ENCODE results near the gene RAPGEF4. TPM values are rescaled to one million over a fixed set of nuclear protein-coding genes. Genes with fewer than 3 reads are reported as not detected.

Gene RAPGEF4
- total RNA-seq, 1 experiment from 2014 or later = 1.4 TPM

DNA sequence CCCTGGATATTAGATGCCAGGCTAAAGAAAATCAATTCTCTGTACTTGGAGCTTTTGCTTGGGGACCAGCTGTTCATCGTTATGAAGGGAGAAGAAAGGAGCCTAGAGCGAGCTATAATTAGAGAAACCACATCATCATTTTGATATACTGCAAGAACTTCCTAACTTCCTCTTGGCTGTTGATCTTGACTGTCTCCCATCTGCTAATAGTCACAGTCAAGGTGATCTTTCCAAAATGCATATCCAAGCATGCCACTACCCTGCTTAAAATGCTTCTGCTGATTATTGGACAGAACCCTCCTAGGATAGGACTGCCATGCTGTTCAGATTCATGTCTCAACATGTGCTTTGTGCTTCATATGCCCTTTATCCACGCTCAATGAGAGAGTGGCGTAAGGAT, 54.8 kb downstream of the RAPGEF4 start:
- Histone ChIP-seq H3K4me2 (ENCODE audit: insufficient read depth, insufficient read length, low read length) (no peak overlapping the region), H3K14ac (ENCODE audit: insufficient read depth, low read length) (no peak overlapping the region), H3K9ac (ENCODE audit: extremely low read depth, insufficient read length, low read length) (no peak overlapping the region), H2BK15ac (ENCODE audit: low read depth, low read length) (no peak overlapping the region), H3K23me2 (ENCODE audit: insufficient read length, low read depth, low read length, poor library complexity, severe bottlenecking) (no peaks in the 10 kb centered on the region), H2BK120ac (ENCODE audit: low read depth, low read length, poor library complexity, severe bottlenecking) (no peak overlapping the region), H3K23ac (ENCODE audit: insufficient read length, low read depth, low read length) (no peak overlapping the region), H2AK5ac (ENCODE audit: insufficient read length, low read length) (no peak overlapping the region), H3K4ac (ENCODE audit: low read depth, low read length) (no peak overlapping the region), H4K5ac (ENCODE audit: insufficient read length, low read depth, low read length) (no peak overlapping the region), H4K8ac (replicated peaks; ENCODE audit: insufficient read length, low read depth, low read length) (no peak overlapping the region), H4K20me1 (ENCODE audit: control insufficient read depth, insufficient read depth, insufficient read length) (no peaks in the 10 kb centered on the region), H2BK20ac (ENCODE audit: low read depth, low read length, poor library complexity, severe bottlenecking) (no peak overlapping the region), H2AFZ (ENCODE audit: low read length) (no peak overlapping the region), H4K91ac (ENCODE audit: insufficient read length, low read depth, low read length) (no peak overlapping the region), H2BK5ac (ENCODE audit: insufficient read length, low read length) (no peak overlapping the region), H3K27ac (ENCODE audit: insufficient read length, low read depth, low read length) (no peak overlapping the region), H3T11ph (ENCODE audit: low read length) (no peak overlapping the region), H3K79me1 (ENCODE audit: insufficient read depth, low read depth, low read length, poor library complexity, severe bottlenecking) (no peaks in the 10 kb centered on the region), H3K4me1 (ENCODE audit: insufficient read depth, low read length) (no peaks in the 10 kb centered on the region), H3K79me2 (ENCODE audit: insufficient read depth, low read length) (no peaks in the 10 kb centered on the region), H3K56ac (ENCODE audit: insufficient read length, low read depth, low read length) (no peak overlapping the region), H3K18ac (ENCODE audit: insufficient read length, low read depth, low read length) (no peak overlapping the region), H2BK12ac (ENCODE audit: insufficient read length, low read depth, low read length) (no peak overlapping the region), H3K27me3 (ENCODE audit: insufficient read depth, low read length) (no peaks in the 10 kb centered on the region), H3K9me3 (ENCODE audit: control insufficient read depth, low read depth, low read length) (no peaks in the 10 kb centered on the region)
- DNase-seq = no peak
- no peak for TF ChIP-seq CTCF (conservative IDR thresholded peaks at IDR 0.05)
- no CpG with 5 or more reads among the region's 4 CpGs for WGBS (ENCODE audit: extremely low coverage, insufficient read length, low lambda C conversion rate)
- no peaks in the 10 kb centered on the region for H3K4me1 Mint-ChIP-seq
- no peaks in the 10 kb centered on the region for H3K27me3 Mint-ChIP-seq (ENCODE audit: low read depth)
- no peak overlapping the region for H3K4me3 Mint-ChIP-seq
- H3K27ac Mint-ChIP-seq = no peak overlapping the region
- no peaks in the 10 kb centered on the region for H3K36me3 Mint-ChIP-seq (ENCODE audit: insufficient read depth in 1 of 3, low read depth in 3 of 3)
- no peaks in the 10 kb centered on the region for H3K9me3 Mint-ChIP-seq
